HepG2 (cell line): Measurements from ENCODE around the gene CKMT1B. TPM values are rescaled to one million over a fixed set of nuclear protein-coding genes. Genes with fewer than 3 reads are reported as not detected.

Experiments
- polyA plus RNA-seq, 8 experiments: library from polyadenylated mRNA; depleted of rRNA in 3 of 8; stranded (reverse) in 7 of 8; unstranded in 1 of 8; fragments of >200 nt; fragmentation: Illumina TruSeq in 4 of 8; extraction: Trizol in 4 of 8; gene quantifications; 2 replicates each; pipeline versions ENCODE4 v1.2.1 to v1.2.3, GENCODE V29; 2011 to 2016; ENCODE audit warnings: low read depth in 4 of 8, missing spikeins in 1 of 8, mixed read lengths in 1 of 8; ENCODE audit not compliant: insufficient read depth in 1 of 8
- small RNA-seq, 3 experiments: library from RNA; depleted of rRNA; stranded (forward); fragments of <200 nt; gene quantifications; one replicate each; pipeline ENCODE3, GENCODE V24; 2012; ENCODE audit warnings: low read depth in 2 of 3, low replicate concordance in 1 of 3; ENCODE audit not compliant: insufficient read length in 3 of 3, insufficient read depth in 2 of 3
- total RNA-seq, 5 experiments: library from RNA; depleted of rRNA; stranded (reverse); fragments of >200 nt; fragmentation: Illumina TruSeq; extraction: Trizol; gene quantifications; 2 replicates each; pipeline ENCODE4 v1.2.3, GENCODE V29; 2016; ENCODE audit warnings: low read depth in 1 of 5

Gene CKMT1B
- total and polyA plus RNA-seq, 2 of the 13 experiments (the other 11 are each of a cell fraction or from before 2014, with no cell fraction given) = 0.17 to 0.58 TPM

Small RNA genes lying within 50 kb of the gene (small RNA-seq; reads per million reads assigned to genes)
- gene PDIA3P2 (0 reads per million in 3 experiments), gene RNU6-554P (0 reads per million in 3 experiments), gene RNU6-610P (0 reads per million in 3 experiments)

Other genes with a start within 250 kb of the CKMT1B start
- gene ZSCAN29, start 223.0 kb upstream of the CKMT1B start, total RNA-seq (2016; rRNA removed; fragmentation: Illumina TruSeq; extraction: Trizol) = 25.1 and 27.4 TPM in 2 replicates
- gene ZSCAN29, start 223.0 kb upstream of the CKMT1B start, polyA plus RNA-seq (2011; rRNA removed) = 8.3 and 10.6 TPM in 2 replicates
- 20.5 and 23.7 TPM in 2 replicates for gene TUBGCP4, start 222.9 kb upstream of the CKMT1B start, total RNA-seq (2016; rRNA removed; fragmentation: Illumina TruSeq; extraction: Trizol)
- gene TUBGCP4, start 222.9 kb upstream of the CKMT1B start, polyA plus RNA-seq (2011; rRNA removed) = 15.0 and 15.1 TPM in 2 replicates
- 17.4 and 26.3 TPM in 2 replicates for gene TP53BP1, start 100.9 kb upstream of the CKMT1B start, total RNA-seq (2016; rRNA removed; fragmentation: Illumina TruSeq; extraction: Trizol)
- 15.9 and 17.1 TPM in 2 replicates for gene TP53BP1, start 100.9 kb upstream of the CKMT1B start, polyA plus RNA-seq (2011; rRNA removed)
- 0.06 and 0.07 TPM in 2 replicates for gene MAP1A, start 76.4 kb upstream of the CKMT1B start, total RNA-seq (2016; rRNA removed; fragmentation: Illumina TruSeq; extraction: Trizol)
- under 0.01 and 0.01 TPM in 2 replicates for gene MAP1A, start 76.4 kb upstream of the CKMT1B start, polyA plus RNA-seq (2011; rRNA removed)
- gene PPIP5K1, start 3.8 kb upstream of the CKMT1B start, total RNA-seq (2016; rRNA removed; fragmentation: Illumina TruSeq; extraction: Trizol) = 8.2 and 9.9 TPM in 2 replicates
- gene PPIP5K1, start 3.8 kb upstream of the CKMT1B start, polyA plus RNA-seq (2011; rRNA removed) = 10.9 and 12.3 TPM in 2 replicates
- gene STRC, start 24.8 kb downstream of the CKMT1B start, total RNA-seq (2016; rRNA removed; fragmentation: Illumina TruSeq; extraction: Trizol) = 0.07 TPM in 1 of 2 replicates, not detected in the other
- gene STRC, start 24.8 kb downstream of the CKMT1B start, polyA plus RNA-seq (2011; rRNA removed) = 0.21 and 0.29 TPM in 2 replicates
- 0.53 and 0.66 TPM in 2 replicates for gene CATSPER2, start 54.8 kb downstream of the CKMT1B start, total RNA-seq (2016; rRNA removed; fragmentation: Illumina TruSeq; extraction: Trizol)
- 0.28 and 0.78 TPM in 2 replicates for gene CATSPER2, start 54.8 kb downstream of the CKMT1B start, polyA plus RNA-seq (2011; rRNA removed)
- gene CKMT1A, start 99.8 kb downstream of the CKMT1B start, total RNA-seq (2016; rRNA removed; fragmentation: Illumina TruSeq; extraction: Trizol) = 0.13 TPM in 1 of 2 replicates, not detected in the other
- 0.46 TPM in 1 of 2 replicates, not detected in the other for gene CKMT1A, start 99.8 kb downstream of the CKMT1B start, polyA plus RNA-seq (2011; rRNA removed)
- gene PDIA3, start 152.4 kb downstream of the CKMT1B start, total RNA-seq (2016; rRNA removed; fragmentation: Illumina TruSeq; extraction: Trizol) = 210 and 433 TPM in 2 replicates
- gene PDIA3, start 152.4 kb downstream of the CKMT1B start, polyA plus RNA-seq (2011; rRNA removed) = 198 and 238 TPM in 2 replicates
- 5.8 and 6.1 TPM in 2 replicates for gene ELL3, start 182.9 kb downstream of the CKMT1B start, total RNA-seq (2016; rRNA removed; fragmentation: Illumina TruSeq; extraction: Trizol)
- 8.8 and 9.1 TPM in 2 replicates for gene ELL3, start 182.9 kb downstream of the CKMT1B start, polyA plus RNA-seq (2011; rRNA removed)
- 1,257 and 1,308 TPM in 2 replicates for gene SERF2, start 198.3 kb downstream of the CKMT1B start, total RNA-seq (2016; rRNA removed; fragmentation: Illumina TruSeq; extraction: Trizol)
- 707 and 811 TPM in 2 replicates for gene SERF2, start 198.3 kb downstream of the CKMT1B start, polyA plus RNA-seq (2011; rRNA removed)
- gene SERINC4, start 206.2 kb downstream of the CKMT1B start, total RNA-seq (2016; rRNA removed; fragmentation: Illumina TruSeq; extraction: Trizol) = not detected in 2 replicates
- 0.04 TPM in 1 of 2 replicates, not detected in the other for gene SERINC4, start 206.2 kb downstream of the CKMT1B start, polyA plus RNA-seq (2011; rRNA removed)
- 9.4 and 13.5 TPM in 2 replicates for gene HYPK, start 206.6 kb downstream of the CKMT1B start, total RNA-seq (2016; rRNA removed; fragmentation: Illumina TruSeq; extraction: Trizol)
- 12.7 and 16.5 TPM in 2 replicates for gene HYPK, start 206.6 kb downstream of the CKMT1B start, polyA plus RNA-seq (2011; rRNA removed)
- 39.5 and 56.9 TPM in 2 replicates for gene MFAP1, start 230.7 kb downstream of the CKMT1B start, total RNA-seq (2016; rRNA removed; fragmentation: Illumina TruSeq; extraction: Trizol)
- 10.8 and 11.8 TPM in 2 replicates for gene MFAP1, start 230.7 kb downstream of the CKMT1B start, polyA plus RNA-seq (2011; rRNA removed)
- gene WDR76, start 233.0 kb downstream of the CKMT1B start, total RNA-seq (2016; rRNA removed; fragmentation: Illumina TruSeq; extraction: Trizol) = 9.7 and 11.1 TPM in 2 replicates
- gene WDR76, start 233.0 kb downstream of the CKMT1B start, polyA plus RNA-seq (2011; rRNA removed) = 1.1 and 1.3 TPM in 2 replicates